DMS153 treated with DMSO at 0.1 percent for 48 hours (cell line): ENCODE results near the gene RAPGEF4.

Experiments used
- DNase-seq: peaks from one replicate; lab custom pipeline; 2025; ENCODE audit not compliant: unreplicated experiment; lab: John Stamatoyannopoulos, UW

Gene RAPGEF4

DNA sequence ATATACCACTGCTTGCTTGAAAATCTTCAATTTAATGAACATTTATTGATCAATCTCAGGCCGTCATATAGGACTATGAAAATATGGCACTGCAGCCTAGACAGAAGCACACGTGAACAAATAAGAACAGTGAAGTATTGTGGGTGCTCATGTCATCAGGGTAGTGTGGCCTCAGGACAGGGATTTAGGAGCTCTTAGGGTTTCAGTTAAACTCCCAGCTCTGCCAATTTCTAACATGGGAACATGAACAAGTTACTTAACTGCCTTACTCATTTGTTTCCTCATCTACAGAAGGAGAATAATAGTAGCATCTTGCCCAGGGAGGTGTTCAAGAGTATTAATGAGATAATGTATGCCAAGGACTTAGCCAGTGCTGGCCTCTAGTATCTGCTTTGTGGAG, 194.0 kb downstream of the RAPGEF4 start:
- DNase-seq: no peak

DNA sequence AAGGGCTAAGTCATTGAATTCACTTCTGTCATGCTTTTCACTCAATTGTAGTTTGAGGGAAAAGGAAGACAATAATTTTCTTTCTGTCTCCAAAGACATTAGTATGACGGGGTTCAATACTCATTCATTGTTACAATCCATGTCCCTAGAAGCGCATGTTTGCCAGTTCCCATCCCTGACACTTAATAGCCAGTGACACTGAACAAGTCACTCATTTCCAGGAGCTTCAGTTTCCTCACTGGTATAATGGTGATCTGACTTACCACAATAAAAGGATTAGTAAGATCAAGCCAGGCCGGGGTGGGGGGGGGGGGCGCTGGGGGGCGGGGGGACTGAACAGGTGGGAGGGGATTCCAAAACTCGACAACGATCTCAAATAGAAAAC, 195.2 kb downstream of the RAPGEF4 start:
- no peak for DNase-seq

GRCh38 chr2:172931256-172931894, 195.7 kb downstream of the RAPGEF4 start:
- peak; percentile 87 for DNase-seq

- DNase-seq: peak; percentile 65
Observed at GRCh38 chr2:172931918-172932520, 196.4 kb downstream of the RAPGEF4 start.

DNA sequence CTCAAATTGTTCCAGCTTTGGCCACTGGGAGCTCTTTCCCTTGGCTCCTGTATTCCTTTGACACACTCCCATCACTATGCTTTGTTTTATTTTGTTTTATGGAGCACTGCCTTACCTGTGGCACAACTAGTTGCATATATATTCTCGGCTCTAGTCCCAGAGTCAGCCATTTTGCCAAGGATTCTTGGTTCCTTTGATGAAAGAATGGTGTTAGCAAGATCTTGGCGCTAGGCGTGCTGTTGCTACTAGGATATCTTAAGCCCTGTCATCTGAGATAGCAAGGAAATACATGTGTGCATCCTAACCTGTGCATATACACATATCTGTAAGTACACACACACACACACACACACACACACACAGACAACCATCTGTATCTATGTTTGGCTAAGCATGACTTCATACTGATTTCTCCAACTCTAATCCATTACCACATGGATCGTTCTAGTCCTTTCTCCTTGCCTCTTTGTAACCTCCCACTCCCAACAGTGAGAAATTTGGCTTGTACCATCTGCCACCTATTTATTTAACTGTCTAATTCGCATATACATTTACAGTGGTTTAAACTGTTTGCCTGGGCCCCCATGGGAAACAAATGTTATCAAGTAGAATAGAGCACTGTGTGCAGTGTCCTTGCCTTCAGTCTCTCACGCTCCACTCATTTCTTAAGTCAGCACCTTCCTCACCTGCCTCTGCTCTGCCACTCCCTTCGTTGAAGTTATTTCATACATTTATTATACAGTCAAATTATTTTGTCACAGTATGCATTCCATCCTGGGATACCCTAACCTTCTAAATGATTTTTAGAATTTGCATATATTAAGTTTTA, 202.5 kb downstream of the RAPGEF4 start:
- no peak for DNase-seq

DNA sequence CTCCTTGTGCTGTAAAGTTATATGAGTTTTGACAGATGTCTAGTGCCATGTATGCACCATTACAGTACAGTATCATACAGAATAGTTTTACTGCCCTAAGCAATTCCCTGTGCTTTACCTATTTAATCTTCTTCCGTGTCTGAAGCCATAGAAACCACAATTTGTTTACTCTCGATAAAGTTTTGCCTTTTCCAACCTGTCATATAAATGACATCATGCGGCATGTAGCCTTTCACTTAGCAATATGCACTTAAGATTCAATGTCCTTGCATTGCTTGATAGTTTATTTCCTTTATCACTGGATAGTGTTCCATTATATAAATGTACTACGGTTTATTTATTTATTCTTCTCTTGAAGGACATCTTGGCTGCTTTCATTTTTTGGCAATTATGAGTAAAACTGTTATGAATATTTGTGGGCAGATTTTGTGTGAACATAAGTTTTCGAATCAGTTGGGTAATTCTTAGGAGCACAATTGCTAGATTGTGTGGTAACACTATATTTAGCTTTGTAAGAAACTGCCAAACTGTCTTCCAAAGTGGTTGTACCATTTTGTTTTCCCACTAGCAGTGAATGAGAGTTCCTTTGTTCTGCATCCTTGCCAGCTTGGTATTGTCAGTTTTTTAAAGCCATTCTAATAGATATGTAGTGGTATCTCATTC, 203.2 kb downstream of the RAPGEF4 start:
- no peak for DNase-seq

DNA sequence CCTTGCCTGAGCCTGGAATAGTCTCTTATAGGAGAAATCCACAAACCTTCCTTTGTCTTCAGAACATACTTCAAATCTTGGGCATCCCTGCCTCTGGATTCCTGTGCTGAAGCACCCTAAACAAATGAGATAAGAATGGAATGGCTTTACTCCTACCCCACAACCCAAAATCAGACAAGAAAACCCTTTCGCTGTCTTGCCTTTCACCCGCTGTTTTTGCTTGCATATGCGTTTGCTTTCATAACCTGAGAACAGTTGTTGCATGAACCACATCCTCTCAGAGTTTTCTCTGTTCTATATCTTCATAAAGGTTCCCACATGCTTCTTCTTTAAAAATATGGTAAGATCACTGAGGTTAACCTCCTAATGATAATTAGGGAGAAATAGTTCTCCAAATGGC, 207.9 kb downstream of the RAPGEF4 start:
- no peak for DNase-seq

DNA sequence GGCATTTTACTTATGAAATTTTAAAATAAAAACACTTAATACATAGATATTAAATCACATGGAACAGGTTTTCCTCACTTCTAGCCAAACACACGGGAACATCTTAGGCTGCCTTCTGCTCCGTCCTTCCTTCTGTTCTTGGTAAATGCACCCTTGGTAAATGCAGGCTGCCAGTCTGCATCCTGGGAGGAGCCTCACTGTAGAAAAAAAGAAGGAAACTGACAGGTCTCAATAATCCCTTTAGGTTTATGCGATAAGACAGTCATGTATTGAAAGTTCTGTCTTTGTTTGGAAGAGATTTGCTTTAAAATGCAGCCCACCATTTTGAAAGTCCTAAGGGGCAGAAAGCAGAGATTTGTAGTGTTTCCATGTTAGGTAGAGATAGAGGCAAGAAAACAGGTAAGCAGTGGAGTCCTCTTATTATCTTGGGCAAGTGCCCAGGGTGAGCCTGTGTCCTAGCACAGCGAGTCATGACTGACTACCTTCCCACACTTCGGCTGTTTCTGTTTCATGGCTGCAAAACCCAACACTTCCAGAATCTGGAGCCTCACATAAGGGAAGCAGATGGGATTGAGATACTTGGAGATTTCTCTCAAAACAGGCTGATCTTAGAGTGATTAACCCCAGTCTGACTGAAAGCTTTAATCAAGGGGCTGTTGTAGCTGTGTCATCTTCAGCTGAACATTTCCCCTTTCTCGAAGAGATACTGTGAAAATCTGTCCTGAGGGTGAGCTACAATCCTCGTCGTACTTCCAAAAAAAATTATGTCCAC, 208.6 kb downstream of the RAPGEF4 start:
- DNase-seq: no peak

DNA sequence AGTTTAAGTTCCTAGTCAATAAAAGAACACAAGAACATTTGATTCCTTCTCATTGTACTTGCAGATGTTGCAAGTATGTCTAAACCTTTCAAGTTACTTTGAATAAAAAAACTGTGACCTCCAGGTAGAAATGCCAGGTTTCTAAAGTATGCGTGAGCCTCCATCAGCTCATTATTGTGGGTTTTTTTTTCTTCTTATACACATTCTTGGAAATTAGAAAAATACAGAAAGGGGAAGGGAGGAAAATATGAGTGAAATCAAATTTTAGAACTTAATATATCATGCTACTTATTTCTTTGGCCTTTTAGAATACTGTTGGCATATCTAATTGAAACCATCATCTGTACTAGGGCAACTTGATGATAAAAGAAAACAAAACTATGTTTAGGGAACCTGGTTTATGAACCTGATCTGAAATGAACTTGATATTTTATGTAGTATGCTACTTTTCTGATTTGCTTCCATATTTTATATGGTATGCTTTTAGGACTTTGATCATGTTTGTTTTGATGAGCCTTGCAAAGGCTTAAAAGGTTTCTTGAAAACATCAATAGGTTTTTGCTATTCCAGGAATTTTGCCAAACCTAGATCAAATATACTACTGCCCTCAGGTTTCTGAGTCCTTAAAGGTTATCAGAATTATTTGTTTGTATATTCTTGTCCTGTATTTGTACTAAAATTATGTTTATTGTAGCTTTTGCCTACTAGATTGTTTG, 209.3 kb downstream of the RAPGEF4 start:
- DNase-seq: no peak

DNA sequence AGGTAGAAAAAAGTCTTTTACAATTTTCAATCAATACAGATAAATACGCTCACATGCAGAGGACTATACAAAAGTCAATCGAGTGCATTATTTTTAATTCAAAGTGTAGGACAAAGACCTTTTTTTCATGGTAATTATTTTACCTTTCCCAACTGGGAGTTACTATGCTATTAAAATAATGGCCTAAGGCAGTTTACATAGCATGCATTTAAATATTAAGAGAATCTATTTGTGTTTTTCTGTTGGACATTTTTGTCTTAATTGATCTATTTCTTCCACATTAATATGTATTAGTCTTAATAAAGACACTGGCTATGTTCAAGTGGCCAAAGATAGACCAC, 209.8 kb downstream of the RAPGEF4 start:
- DNase-seq: no peak

DNA sequence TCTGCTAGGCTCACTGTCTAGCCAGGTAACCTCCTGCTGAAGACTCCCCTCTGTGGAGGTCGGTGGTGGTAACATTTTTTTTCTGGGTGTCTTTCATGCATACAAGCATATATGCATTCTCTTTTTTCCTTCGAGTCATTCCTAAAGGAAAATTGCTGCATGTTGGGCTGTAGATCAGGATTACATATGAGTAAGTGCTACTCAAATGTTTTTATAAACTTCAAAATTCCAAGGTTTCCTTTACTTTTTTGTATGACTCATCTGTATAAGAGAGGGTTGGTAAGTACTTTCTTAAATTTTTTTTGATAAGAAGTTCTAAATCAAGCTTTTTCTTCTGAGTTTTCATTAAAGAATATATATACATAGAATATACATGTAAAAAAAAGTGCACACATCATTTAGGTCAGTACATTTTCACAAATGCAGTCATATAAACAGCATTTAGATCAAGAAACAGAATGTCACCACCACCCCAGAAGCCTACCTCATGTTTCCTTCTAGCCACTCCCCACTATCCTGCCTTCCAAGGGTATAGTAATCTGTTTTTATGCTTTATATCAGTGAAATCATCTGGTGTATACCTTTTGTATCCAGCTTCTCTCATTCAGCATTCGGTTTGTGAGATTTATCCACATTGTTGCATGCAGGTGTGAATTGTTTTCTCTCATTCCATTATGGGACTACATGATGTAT, 212.0 kb downstream of the RAPGEF4 start:
- DNase-seq: no peak

DNA sequence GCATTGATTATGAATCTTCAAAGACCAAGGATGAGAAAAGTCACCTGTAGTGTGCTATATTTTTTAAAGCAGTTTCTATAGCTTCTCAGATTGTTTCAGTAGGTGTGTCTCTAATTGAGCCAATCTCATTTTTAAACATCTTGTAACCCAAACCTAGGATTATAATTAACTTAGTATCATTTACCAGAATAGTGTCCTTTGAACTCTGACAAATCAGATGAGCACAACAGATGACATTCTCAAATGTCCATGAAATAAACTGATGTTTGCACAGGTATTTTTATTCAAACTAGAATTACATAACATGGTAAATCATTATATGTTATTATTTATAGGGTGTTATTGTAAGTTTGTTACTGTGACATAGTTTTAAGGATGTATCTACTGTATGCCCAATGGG, 213.9 kb downstream of the RAPGEF4 start:
- no peak for DNase-seq

DNA sequence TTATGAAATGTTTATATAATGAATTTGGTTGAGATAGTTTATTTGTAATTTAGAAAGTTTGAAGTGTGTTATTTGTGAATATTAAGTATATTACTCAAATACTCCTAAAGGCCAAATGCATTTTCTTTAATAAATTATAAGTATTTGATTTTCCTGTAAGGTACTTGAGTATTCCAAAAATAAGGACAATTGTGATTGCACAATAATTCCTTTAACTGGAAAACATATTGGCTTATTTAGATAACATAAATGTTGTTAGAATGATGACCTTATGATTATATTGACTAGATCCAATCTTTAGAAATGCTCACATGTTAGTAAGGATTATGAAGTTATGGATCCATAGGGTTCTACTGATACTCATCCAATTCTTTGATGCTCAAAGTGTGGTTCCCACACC, 214.9 kb downstream of the RAPGEF4 start:
- no peak for DNase-seq

DNA sequence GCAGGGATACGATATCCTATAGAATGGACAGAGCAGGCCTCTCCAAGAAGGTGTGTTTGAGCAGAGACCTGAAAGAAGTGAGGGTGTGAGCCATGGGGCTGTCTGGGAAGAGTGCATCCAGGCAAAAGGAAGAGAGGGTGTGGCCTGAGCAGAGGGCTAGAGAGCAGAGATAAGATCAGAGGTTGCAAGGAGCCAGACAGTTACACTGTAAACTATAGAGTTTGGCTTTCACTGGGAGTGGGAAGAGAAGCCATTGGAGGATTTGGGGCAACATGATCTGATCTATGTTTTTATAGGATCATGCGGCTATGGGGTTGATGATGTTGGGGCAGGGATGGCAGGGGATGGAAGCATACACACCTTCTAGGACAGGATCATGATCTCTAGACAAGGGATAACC, 215.9 kb downstream of the RAPGEF4 start:
- no peak for DNase-seq

DNA sequence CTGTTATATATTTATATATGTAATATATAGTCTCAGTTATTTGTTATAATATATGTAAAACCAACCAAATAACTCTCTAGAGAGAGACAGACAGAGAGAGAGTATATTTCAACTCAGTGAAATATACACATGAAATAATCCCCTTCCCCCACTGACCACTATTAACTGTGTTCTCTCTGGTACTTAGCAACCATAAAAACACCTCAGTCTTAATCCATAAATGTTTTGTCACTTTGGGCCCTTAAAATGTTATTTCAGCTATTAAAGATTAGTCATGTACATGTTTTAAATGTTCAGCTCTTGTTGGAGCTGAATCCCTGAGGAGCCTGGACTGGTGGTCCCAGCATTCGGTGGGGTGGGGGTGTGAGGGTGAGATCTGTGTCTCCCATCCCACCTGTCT, 217.8 kb downstream of the RAPGEF4 start:
- no peak for DNase-seq

GRCh38 chr2:172953970-172954852, 218.6 kb downstream of the RAPGEF4 start:
- no peak for DNase-seq

DNA sequence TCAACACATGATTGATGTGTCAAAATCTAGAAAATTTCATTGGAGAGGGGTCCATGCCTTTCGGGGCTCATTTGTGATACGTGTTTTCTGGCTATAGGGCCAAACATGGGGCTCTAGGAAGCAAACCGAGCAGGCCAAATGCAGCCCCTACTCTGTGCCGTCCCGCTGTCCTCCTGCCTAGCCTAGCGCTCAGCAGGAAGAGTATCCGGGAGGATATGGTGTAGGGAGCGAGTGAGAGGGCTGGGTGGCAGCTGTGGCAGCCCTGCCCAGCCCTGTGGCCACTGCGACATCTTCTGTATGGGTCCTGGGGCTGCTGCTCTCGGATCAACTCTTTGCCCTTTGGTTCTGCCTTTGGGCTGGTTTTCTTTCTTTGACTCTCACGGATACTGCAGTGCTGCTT, 219.9 kb downstream of the RAPGEF4 start:
- DNase-seq: no peak

DNA sequence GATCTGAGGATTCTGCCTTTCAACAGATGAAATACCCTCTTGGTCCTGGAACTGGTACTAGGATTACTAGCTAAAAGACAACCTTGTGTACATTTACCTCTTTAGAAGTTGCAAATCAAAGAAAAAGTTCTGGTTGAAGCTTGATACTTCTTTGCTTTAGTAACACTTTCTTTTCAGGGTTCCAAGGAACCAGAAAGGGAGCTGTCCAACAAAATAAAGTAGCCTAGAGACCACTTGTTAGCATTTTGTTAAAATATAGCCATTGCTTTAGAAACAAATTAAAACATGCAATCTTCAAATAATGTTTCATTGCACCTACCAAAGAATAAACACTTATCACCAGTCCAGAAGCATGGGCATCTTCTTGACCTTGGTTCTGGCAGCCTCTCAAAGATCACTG, 222.1 kb downstream of the RAPGEF4 start:
- DNase-seq: no peak

GRCh38 chr2:172962082-172962481, 226.4 kb downstream of the RAPGEF4 start:
- DNase-seq: no peak
